ENCODE measurements around the gene ERG.

GRCh38 chr21:38428211-38428610, 70.1 kb downstream of the ERG start:
- TF ChIP-seq POLR2AphosphoS5 (IDR thresholded peaks at IDR 0.05) (no peak), CTCF (IDR thresholded peaks at IDR 0.05) (no peak), POLR2A (IDR thresholded peaks at IDR 0.05; ENCODE audit: low read depth) (no peak), EP300 (IDR thresholded peaks at IDR 0.05) (no peak)

All from esophagus muscularis mucosa (tissue), 4 donors.